K562 (cell line): ENCODE results near the gene RPS19BP1. TPM values are rescaled to one million over a fixed set of nuclear protein-coding genes. Genes with fewer than 3 reads are reported as not detected.
A peak's percentile ranks its signal among the peaks of the same experiment; 100 is the strongest.

Experiments used
- ARID2 ChIP-seq: fragments of 450-650 bp; IDR thresholded peaks from 2 replicates; pipeline ENCODE4 v1.6.1; 2017; ENCODE audit warnings: antibody characterized with exemption, mild to moderate bottlenecking
- CBFB ChIP-seq: sonication (generic); formaldehyde crosslinking; IDR thresholded peaks from 2 replicates; pipeline ENCODE4 v1.4.0; 2020; ENCODE audit warnings: mild to moderate bottlenecking, missing genetic modification reagents
- CBX3 ChIP-seq, 2 experiments: IDR thresholded peaks; 1 replicate in 1 of 2; 2 replicates in 1 of 2; pipeline ENCODE4 v1.6.1; 2012; ENCODE audit warnings: inconsistent platforms in 2 of 2, low read length in 2 of 2, borderline replicate concordance in 1 of 2, control low read depth in 1 of 2
- CCNT2 ChIP-seq: IDR thresholded peaks from 2 replicates; pipeline ENCODE4 v1.6.1; 2011; ENCODE audit warnings: borderline replicate concordance, low read depth, mild to moderate bottlenecking, moderate library complexity, mixed read lengths, low read length; ENCODE audit not compliant: insufficient read length; ENCODE audit errors: extremely low read depth
- DDX20 ChIP-seq: fragments of 450-650 bp; IDR thresholded peaks from 2 replicates; pipeline ENCODE4 v1.6.1; 2016; ENCODE audit warnings: missing genetic modification characterization, low read depth, mild to moderate bottlenecking, missing compliant biosample characterization, moderate library complexity
- ETV1 ChIP-seq: fragments of 450-650 bp; conservative IDR thresholded peaks from 2 replicates; pipeline ENCODE4 v1.6.1; 2016; ENCODE audit warnings: missing genetic modification characterization, control low read depth, low read depth, missing compliant biosample characterization
- FOXK1 ChIP-seq: sonication (generic); formaldehyde crosslinking; IDR thresholded peaks from 2 replicates; pipeline ENCODE4 v1.8.0; 2022; ENCODE audit warnings: missing genetic modification reagents, mild to moderate bottlenecking, borderline replicate concordance
- FOXK2 ChIP-seq, 2 experiments: fragments of 450-650 bp; IDR thresholded peaks in 1 of 2; conservative IDR thresholded peaks in 1 of 2; 2 replicates each; pipeline ENCODE4 v1.6.1; 2016; ENCODE audit warnings: low read depth in 2 of 2, mild to moderate bottlenecking in 1 of 2
- GATA2 ChIP-seq: sonication (generic); formaldehyde crosslinking; IDR thresholded peaks from 2 replicates; pipeline ENCODE4 v1.4.0; 2020; ENCODE audit warnings: mild to moderate bottlenecking, missing genetic modification reagents
- HDAC1 ChIP-seq, 2 experiments: fragments of 450-650 bp; IDR thresholded peaks; 2 replicates each; pipeline ENCODE4 v1.6.1; 2016 to 2017; ENCODE audit warnings: inconsistent platforms in 1 of 2, mild to moderate bottlenecking in 1 of 2, moderate library complexity in 1 of 2
- KAT7 ChIP-seq: sonication (generic); formaldehyde crosslinking; IDR thresholded peaks from 2 replicates; pipeline ENCODE4 v1.8.0; 2022; ENCODE audit warnings: missing genetic modification reagents, mild to moderate bottlenecking, borderline replicate concordance
- KLF16 ChIP-seq: IDR thresholded peaks from 2 replicates; pipeline ENCODE4 v1.6.1; 2016; ENCODE audit warnings: antibody characterized with exemption
- MEF2A ChIP-seq: IDR thresholded peaks from 2 replicates; pipeline ENCODE4 v1.6.1; 2011; ENCODE audit warnings: low read depth, mild to moderate bottlenecking, low read length, moderate library complexity; ENCODE audit not compliant: control insufficient read depth
- POLR2G ChIP-seq: fragments of 200-400 bp; formaldehyde crosslinking; IDR thresholded peaks from 2 replicates; pipeline ENCODE4 v1.6.1; 2017; ENCODE audit warnings: low read depth, mild to moderate bottlenecking, antibody characterized with exemption, low read length, moderate library complexity
- RBM34 ChIP-seq: fragments of 200-400 bp; formaldehyde crosslinking; IDR thresholded peaks from 2 replicates; pipeline ENCODE4 v1.6.1; 2018; ENCODE audit warnings: low read length, borderline replicate concordance; ENCODE audit not compliant: insufficient read depth
- ZEB2 ChIP-seq: fragments of 450-650 bp; IDR thresholded peaks from 2 replicates; pipeline ENCODE4 v1.6.1; 2016
- ZNF121 ChIP-seq: sonication (generic); formaldehyde crosslinking; conservative IDR thresholded peaks from 2 replicates; pipeline ENCODE4 v1.8.0; 2022; ENCODE audit warnings: missing genetic modification reagents
- ZNF197 ChIP-seq: fragments of 200-800 bp; sonication (Bioruptor generic); IDR thresholded peaks from 2 replicates; pipeline ENCODE4 v1.6.1; 2016; ENCODE audit warnings: low read depth, missing genetic modification characterization, missing compliant biosample characterization
- ZNF232 ChIP-seq: sonication (generic); formaldehyde crosslinking; IDR thresholded peaks from 2 replicates; pipeline ENCODE4 v1.8.0; 2022; ENCODE audit warnings: mild to moderate bottlenecking, missing genetic modification reagents
- ZNF282 ChIP-seq: sonication (generic); formaldehyde crosslinking; IDR thresholded peaks from 2 replicates; pipeline ENCODE4 v1.8.1; 2023; ENCODE audit warnings: missing genetic modification reagents
- ZNF311 ChIP-seq: fragments of 250-450 bp; sonication (Bioruptor Pico); IDR thresholded peaks from 2 replicates; pipeline ENCODE4 v1.4.0; 2020; ENCODE audit warnings: mild to moderate bottlenecking, moderate library complexity
- ZNF354B ChIP-seq: fragments of 250-450 bp; sonication (Bioruptor Pico); IDR thresholded peaks from 2 replicates; pipeline ENCODE4 v1.4.0; 2020
- ZNF830 ChIP-seq: fragments of 250-450 bp; sonication (Bioruptor Pico); IDR thresholded peaks from 2 replicates; pipeline ENCODE4 v1.5.0; 2021; ENCODE audit warnings: mild to moderate bottlenecking
- polyA plus RNA-seq, 8 experiments: library from polyadenylated mRNA; depleted of rRNA in 4 of 8; stranded (reverse) in 5 of 8; unstranded in 3 of 8; fragments of >200 nt; fragmentation: Nextera tagmentation in 2 of 8; fragmentation: Illumina TruSeq in 1 of 8; extraction: Ambion mirVana in 2 of 8; extraction: Trizol in 1 of 8; gene quantifications; 2 replicates each; pipeline versions ENCODE4 v1.2.1 to v1.2.3, GENCODE V29; 2011 to 2014; ENCODE audit warnings: inconsistent platforms in 1 of 8, missing spikeins in 1 of 8
- total RNA-seq, 7 experiments: library from RNA; depleted of rRNA in 6 of 7; stranded (reverse); fragments of >200 nt in 6 of 7; fragmentation: Illumina TruSeq in 2 of 7; extraction: Trizol in 2 of 7; gene quantifications; 2 replicates each; pipeline versions ENCODE4 v1.2.1 to v1.2.3, GENCODE V29; 2011 to 2021; ENCODE audit warnings: low replicate concordance in 1 of 7
- TF ChIP-seq, protein P1 (sequence below): fragments of 450-650 bp; IDR thresholded peaks from 2 replicates; pipeline ENCODE4 v1.6.1; 2016; ENCODE audit warnings: borderline replicate concordance
- TF ChIP-seq, protein P2 (sequence below): fragments of 250-450 bp; sonication (Bioruptor Pico); IDR thresholded peaks from 2 replicates; pipeline ENCODE4 v1.5.0; 2021
- TF ChIP-seq, protein P3 (sequence below): fragments of 450-650 bp; IDR thresholded peaks from 2 replicates; pipeline ENCODE4 v1.6.1; 2016; ENCODE audit warnings: antibody characterized with exemption

The RPS19BP1 gene
- total and polyA plus RNA-seq, 9 of the 15 experiments (the other 6 are each of a cell fraction or from before 2014, with no cell fraction given), result 3.0 to 223 (median 84.3) TPM

DNA sequence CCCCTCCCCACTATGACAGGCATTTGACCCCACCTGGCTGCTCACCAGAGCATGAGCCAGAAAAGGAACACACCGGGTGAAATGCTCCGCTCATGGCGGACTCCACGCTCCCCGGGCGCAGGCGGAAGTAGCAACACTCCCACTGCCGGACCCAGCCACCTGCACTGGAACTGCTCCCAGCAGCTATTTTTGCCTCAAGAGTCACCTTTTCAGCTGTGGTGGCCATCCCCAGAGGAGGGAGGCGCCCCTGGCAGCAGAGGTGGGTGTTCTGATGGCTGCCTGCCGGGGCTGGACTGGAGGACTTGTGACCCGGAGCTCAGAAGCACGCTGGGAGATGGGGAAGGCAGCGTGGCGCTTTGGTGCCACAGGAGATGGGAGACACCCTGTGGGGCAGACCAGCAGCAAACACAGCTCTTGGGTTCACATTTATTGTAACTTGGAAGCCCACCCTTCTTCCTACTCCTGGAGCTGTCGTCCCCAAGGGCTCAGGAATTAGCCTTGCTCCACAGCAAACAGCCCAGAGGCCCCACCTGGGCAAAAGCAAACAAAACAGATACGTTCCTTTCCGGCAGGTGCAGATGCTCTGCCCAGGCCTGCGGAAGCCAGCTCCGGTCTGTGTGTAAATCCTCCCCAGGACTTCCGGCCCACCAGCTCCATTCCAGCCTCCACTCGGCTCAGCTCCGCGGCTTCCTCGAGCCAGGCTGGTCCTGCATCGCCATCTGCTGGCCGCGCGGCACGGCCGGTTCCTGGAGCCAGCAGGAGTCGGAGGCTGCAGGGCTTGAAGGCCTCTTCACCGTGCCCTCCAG, 3.7 kb downstream of the RPS19BP1 start (continued):
- TF ChIP-seq, protein P1, sequence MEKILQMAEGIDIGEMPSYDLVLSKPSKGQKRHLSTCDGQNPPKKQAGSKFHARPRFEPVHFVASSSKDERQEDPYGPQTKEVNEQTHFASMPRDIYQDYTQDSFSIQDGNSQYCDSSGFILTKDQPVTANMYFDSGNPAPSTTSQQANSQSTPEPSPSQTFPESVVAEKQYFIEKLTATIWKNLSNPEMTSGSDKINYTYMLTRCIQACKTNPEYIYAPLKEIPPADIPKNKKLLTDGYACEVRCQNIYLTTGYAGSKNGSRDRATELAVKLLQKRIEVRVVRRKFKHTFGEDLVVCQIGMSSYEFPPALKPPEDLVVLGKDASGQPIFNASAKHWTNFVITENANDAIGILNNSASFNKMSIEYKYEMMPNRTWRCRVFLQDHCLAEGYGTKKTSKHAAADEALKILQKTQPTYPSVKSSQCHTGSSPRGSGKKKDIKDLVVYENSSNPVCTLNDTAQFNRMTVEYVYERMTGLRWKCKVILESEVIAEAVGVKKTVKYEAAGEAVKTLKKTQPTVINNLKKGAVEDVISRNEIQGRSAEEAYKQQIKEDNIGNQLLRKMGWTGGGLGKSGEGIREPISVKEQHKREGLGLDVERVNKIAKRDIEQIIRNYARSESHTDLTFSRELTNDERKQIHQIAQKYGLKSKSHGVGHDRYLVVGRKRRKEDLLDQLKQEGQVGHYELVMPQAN, result no peak
- TF ChIP-seq KLF16 (0 out of 2 replicates have a peak, but pooled peaks have one; percentile 14), ZNF311 (CRISPR knock-in tag) (no peak), ETV1 (tag) (peak; percentile 69), CBX3 (IDR thresholded peaks at IDR 0.05; ENCODE audit: borderline replicate concordance in 1 of 2, low read length in 2 of 2) (peak in 1 of 2 experiments; percentile 68; a peak in 1 of 3 replicates), HDAC1 (IDR thresholded peaks at IDR 0.05) (no peak), GATA2 (CRISPR knock-in tag) (no peak), MEF2A (no peak), CCNT2 (no peak), ZNF830 (CRISPR knock-in tag) (no peak), CBFB (CRISPR knock-in tag) (0 out of 2 replicates have a peak, but pooled peaks have one; percentile 26), DDX20 (tag) (no peak), ZNF282 (CRISPR knock-in tag) (no peak), ZNF354B (CRISPR knock-in tag) (no peak), FOXK1 (CRISPR knock-in tag) (no peak), ARID2 (peak; percentile 67; the same call in 1 of the 2 replicates), ZNF232 (CRISPR knock-in tag) (no peak), ZNF121 (no peak), POLR2G (peak; percentile 83), RBM34 (no peak), FOXK2 (conservative IDR thresholded peaks at IDR 0.05 in 1 of 2, IDR thresholded peaks at IDR 0.05 in 1 of 2; ENCODE audit: low read depth in 2 of 2) (no peak), KAT7 (CRISPR knock-in tag) (no peak), ZEB2 (peak; percentile 30; the same call in 1 of the 2 replicates), ZNF197 (CRISPR knock-in tag) (no peak)
- TF ChIP-seq, protein P2, sequence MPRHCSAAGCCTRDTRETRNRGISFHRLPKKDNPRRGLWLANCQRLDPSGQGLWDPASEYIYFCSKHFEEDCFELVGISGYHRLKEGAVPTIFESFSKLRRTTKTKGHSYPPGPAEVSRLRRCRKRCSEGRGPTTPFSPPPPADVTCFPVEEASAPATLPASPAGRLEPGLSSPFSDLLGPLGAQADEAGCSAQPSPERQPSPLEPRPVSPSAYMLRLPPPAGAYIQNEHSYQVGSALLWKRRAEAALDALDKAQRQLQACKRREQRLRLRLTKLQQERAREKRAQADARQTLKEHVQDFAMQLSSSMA, result no peak
- TF ChIP-seq, protein P3, sequence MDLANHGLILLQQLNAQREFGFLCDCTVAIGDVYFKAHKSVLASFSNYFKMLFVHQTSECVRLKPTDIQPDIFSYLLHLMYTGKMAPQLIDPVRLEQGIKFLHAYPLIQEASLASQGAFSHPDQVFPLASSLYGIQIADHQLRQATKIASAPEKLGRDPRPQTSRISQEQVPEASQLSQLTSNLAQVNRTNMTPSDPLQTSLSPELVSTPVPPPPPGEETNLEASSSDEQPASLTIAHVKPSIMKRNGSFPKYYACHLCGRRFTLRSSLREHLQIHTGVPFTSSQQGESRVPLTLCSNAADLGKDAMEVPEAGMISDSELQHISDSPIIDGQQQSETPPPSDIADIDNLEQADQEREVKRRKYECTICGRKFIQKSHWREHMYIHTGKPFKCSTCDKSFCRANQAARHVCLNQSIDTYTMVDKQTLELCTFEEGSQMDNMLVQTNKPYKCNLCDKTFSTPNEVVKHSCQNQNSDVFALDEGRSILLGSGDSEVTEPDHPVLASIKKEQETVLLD, result no peak
